Uterus (tissue), 2 donors: ENCODE results near the gene NAA40.

Experiments
- POLR2A ChIP-seq, 2 donors: fragments of 450-650 bp; IDR thresholded peaks; one replicate each; pipeline ENCODE4 v1.6.1; 2016; ENCODE audit warnings: antibody characterized with exemption in 2 of 2, mild to moderate bottlenecking in 1 of 2, moderate library complexity in 1 of 2
- TF ChIP-seq, protein P1 (sequence below), 4 experiments: fragments of 200-600 bp in 2 of 4; fragments of 450-650 bp in 2 of 4; sonication (generic) in 2 of 4; IDR thresholded peaks; one replicate each; pipeline ENCODE4 v1.5.1; 2016 to 2019; ENCODE audit warnings: antibody characterized with exemption in 4 of 4, mild to moderate bottlenecking in 2 of 4, moderate library complexity in 1 of 4

GRCh38 chr11:63897459-63898146 lies 41.2 kb upstream of the NAA40 start:
- TF ChIP-seq, protein P1, sequence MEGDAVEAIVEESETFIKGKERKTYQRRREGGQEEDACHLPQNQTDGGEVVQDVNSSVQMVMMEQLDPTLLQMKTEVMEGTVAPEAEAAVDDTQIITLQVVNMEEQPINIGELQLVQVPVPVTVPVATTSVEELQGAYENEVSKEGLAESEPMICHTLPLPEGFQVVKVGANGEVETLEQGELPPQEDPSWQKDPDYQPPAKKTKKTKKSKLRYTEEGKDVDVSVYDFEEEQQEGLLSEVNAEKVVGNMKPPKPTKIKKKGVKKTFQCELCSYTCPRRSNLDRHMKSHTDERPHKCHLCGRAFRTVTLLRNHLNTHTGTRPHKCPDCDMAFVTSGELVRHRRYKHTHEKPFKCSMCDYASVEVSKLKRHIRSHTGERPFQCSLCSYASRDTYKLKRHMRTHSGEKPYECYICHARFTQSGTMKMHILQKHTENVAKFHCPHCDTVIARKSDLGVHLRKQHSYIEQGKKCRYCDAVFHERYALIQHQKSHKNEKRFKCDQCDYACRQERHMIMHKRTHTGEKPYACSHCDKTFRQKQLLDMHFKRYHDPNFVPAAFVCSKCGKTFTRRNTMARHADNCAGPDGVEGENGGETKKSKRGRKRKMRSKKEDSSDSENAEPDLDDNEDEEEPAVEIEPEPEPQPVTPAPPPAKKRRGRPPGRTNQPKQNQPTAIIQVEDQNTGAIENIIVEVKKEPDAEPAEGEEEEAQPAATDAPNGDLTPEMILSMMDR (IDR thresholded peaks at IDR 0.05): no peak
- no peak for TF ChIP-seq POLR2A (IDR thresholded peaks at IDR 0.05)
